A673 (cell line): ENCODE data around the gene SMAD5.

Source experiments
- CTCF ChIP-seq: fragments of 300-800, 200-600 bp; sonication (generic); conservative IDR thresholded peaks from 2 replicates; pipeline ENCODE4 v1.5.1; 2017; ENCODE audit warnings: low read depth, mild to moderate bottlenecking, antibody characterized with exemption, low read length, moderate library complexity, mixed read lengths
- EZH2 ChIP-seq: fragments of 200-600 bp; sonication (generic); IDR thresholded peaks from 2 replicates; pipeline ENCODE4 v1.6.1; 2017; ENCODE audit warnings: borderline replicate concordance, low read depth, mild to moderate bottlenecking, mixed read lengths, antibody characterized with exemption, low read length; ENCODE audit not compliant: poor library complexity, severe bottlenecking

- TF ChIP-seq CTCF: no peak
- no peak for TF ChIP-seq EZH2
These were observed 18.1 kb upstream of the SMAD5 start for GRCh38 chr5:136114414-136115125.
